Measurements from ENCODE around the gene CDH24.

Gene CDH24

GRCh38 chr14:23060536-23061260 is 3.4 kb upstream of the CDH24 start:
- no peak for DNase-seq

- DNase-seq = no peak
Observed at GRCh38 chr14:23058654-23059504, 1.6 kb upstream of the CDH24 start.

DNA sequence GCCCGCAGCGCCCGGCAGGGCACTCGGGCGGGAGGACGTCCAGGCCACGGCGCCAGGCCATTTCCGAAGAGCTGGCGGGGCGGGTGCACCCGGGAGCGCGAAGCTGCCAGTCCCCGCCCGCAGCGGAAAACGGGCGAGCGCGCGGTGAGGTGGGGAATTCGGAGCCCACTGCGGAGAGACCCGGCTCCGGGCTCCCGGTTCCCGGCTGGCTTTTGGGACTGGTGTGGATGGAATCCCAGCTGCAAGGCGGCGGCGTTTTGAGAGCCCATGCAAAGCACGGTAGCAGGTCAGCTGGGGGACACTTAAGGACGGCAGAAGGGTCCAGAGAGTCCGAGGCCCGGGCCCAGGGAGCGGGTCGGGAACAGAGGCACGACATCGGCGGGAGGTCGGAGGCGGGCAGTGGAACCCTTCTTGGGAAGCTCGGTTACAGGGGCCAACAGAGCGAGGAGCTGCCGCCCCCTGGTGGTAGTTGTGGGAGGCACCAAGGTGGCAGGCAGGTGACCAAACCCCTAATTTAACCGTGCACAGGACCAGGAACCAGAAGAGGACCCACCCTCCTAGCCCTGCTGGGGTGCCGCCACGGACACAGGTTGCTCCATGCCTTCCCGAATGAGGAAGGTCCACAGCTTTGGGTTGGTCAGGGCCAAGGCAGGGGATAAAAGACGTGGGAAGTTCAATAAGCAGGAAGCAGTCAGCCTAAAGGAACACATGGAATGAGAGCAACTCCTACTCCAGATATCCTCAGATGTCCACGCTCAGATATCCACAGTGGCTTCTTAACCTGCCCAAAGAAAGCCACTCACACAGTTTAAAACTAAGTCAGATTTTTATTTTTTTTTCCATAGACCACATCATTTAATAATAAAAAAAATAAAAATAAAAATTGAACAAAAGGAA is 685 bp upstream of the CDH24 start:
- DNase-seq = no peak

- no peak for DNase-seq
Observed at GRCh38 chr14:23056145-23056955, 970 bp downstream of the CDH24 start.

GRCh38 chr14:23055621-23056144 is 1.6 kb downstream of the CDH24 start:
- no peak for DNase-seq

- no peak for DNase-seq
Observed at GRCh38 chr14:23055147-23055550, 2.2 kb downstream of the CDH24 start.

DNA sequence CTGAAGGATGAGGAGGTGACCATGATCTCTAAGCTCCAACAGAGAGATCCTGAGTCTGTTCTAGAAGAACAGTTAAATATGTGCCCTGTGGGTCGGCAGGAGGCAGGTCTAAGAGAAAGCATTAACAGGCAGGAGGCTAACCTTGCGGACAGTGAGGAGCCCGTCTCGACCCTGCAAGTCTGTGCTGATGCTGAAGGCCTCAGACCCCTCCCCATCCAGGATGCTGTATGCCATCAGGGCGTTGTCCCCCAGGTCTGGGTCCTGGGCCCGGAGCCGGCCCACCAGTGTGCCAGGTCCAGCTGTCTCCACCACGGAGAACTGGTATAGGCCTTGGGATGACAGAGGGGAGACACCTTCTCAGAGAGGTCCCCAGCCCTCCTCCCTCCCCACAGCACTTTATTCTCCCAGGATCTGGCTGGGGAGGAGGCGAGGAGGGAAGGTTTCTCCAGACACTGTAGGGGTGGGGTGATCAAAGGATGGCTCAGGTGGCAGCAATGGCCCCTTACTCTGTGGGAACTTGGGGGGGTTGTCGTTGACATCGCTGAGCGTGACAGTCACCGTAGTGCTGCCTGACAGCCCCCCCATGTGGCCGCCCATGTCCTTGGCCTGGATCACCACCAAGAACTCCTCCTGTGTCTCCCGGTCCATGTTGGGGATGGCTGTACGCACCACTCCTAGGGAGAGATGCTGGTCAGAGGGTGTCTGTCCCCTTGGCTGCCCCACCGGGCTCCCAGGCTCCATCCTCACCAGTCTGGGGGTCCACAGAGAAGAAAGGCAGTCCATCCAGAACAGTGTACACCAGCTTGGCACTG is 3.1 kb downstream of the CDH24 start:
- DNase-seq = no peak

GRCh38 chr14:23053426-23053825 is 3.9 kb downstream of the CDH24 start:
- no peak for DNase-seq

DNA sequence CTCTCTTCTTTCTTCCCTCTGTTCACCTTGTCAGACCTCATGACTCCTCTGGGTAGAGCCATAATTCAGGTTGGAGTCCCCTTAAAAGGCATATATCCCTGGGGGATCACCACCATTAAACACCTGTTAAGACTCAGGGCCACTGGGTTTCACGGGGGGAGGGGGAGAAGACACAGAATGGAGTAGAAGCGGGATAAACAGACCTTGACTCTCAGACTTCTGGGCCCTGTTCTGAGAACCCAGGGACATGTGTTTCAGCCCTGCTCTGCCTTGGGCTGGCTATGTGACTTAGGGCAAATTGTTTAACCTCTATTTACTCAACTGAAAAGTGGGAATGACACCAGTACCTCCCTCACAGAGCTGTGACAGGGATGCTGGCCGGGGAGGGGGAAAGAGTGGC is 4.6 kb downstream of the CDH24 start:
- no peak for DNase-seq

DNA sequence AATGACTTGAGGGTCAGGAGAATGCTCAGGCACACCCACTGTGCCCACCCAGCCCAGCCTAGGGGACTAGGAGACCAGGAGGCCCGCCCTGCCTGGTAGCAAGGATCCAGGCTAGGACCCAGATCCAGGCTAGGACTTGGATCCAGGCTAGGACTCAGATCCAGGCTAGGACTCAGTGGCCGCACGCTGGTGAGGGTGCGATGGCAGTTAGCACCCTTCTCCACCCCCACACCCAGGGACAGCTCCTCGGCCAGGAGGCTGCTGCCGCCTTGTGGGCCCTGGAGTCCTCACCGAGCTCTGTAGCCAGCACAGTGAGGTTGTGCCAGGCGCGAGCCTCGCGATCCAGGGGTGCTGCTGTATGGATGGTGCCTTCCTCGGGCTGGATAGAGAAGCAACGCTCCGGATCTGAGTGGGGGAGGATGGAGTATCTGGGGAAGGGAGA is 5.1 kb downstream of the CDH24 start:
- DNase-seq = no peak

DNA sequence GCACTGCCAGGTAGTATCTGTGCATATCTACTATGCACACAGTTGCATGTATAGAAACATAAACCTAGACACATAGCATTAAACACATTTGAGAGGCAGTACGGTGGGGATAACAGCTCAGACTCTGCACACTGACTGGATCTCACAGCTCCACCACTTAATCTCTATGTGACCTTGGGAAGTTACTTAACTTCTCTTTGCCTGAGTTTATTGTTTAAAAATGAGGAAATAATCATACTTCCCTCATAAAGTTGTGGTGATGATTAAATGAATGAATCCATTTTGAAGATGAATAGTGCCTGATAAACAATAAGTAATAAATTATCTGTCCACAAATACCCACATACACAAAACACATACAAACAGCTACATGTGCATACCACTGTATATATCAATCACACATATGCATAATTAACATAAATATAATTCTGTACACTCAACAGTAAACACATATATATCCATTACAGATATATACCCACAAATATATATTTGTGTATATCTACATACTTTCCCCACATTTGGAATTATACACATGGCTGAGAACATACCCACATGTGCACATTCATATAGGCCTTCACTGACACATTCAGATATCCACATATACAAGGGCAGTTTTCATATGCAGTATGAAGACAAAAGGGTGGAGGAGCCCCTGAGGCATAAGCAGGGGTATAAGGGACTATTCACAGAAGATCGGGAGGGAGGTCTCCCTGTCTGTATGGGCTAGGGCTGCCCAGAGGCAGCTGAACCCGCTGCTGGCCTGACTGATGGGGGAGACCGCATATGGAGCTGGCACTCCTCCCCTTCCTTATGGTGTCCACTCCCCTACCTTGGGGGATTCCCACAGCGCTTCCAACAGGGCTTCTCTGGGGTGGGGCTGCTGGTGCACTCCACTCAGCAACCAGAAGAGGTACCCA is 5.9 kb downstream of the CDH24 start:
- DNase-seq = no peak

- no peak for DNase-seq
Observed at GRCh38 chr14:23049011-23049410, 8.3 kb downstream of the CDH24 start.

DNA sequence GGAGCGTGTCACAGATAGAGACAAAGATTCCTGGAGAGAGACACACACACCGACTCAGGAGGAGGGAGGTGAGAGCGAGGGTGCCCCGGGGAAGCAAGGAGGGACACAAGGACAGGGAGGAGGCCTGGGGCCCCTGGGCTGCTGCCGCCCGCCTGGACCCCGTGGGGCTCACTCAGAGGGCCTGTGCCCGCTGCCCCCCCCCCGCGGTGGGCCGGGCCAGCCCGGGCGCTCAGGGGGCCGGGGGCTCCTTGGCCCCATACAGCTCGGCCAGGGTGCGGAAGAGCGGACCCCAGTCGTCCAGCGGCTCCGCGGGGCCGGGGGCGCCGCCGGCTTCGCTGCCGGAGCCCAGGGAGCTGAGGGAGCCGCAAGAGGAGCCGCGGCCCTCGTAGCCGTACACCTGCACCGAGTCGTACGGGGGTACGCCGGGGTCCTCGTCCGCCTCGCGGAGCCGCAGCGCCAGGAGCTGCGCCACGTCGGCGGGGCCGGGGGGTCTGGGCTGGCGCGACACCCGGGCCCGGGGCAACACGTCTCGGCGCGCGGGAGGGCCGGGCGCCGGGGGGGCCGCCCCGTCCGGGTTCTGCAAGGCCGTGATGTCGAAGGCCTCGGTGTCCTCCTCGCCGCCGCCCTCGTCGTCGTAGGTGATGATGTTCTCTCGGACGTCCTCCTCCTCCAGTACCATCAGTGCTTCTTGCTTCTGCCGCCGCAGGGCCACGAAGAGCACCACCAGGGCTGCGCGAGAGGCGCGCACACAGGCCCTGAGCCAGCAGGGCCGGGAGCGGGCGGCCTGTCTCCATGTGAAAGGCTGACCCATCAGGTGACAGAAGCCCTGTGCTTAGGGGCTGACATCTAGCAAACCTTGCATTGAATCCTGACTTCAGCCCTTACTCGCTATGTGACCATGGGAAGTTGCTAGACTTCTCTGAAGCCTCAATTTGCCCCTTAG is 9.3 kb downstream of the CDH24 start:
- no peak for DNase-seq

DNA sequence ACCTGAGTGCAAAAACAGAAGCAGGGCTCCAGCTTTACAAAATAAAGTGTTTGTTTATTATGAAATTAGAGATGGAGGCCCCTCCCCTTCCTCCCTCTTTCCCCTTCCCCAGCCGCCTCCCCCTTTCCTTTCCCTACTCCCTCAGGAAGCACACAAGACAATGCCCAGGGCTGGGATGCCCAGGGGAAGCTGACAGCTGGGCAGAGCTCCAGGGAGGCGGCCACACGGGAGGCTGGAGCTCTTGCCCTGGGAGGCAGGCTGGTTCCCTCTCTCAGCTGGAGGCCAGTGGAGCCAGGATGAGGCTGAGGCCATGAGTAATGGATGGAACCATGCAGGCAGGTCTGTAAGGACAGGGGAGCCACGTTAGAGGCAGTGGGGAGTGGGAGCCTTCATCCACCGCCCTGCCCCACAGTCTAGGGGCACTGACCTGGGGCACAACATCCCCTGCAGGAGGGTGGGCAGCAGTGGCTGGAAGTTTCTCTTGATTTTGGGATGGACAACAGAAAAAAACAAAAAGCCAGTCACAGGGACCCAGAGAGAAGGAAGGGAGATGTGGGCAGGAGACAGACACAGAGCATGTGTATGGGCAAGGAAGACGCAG is 10.2 kb downstream of the CDH24 start:
- no peak for DNase-seq

GRCh38 chr14:23045419-23046357 is 11.6 kb downstream of the CDH24 start:
- DNase-seq = no peak

- DNase-seq = no peak
Observed at GRCh38 chr14:23044840-23045239, 12.5 kb downstream of the CDH24 start.

- no peak for DNase-seq
Observed at GRCh38 chr14:23043754-23044153, 13.6 kb downstream of the CDH24 start.
